ENCODE results near the gene RAD51B.

RAD51B gene

DNA sequence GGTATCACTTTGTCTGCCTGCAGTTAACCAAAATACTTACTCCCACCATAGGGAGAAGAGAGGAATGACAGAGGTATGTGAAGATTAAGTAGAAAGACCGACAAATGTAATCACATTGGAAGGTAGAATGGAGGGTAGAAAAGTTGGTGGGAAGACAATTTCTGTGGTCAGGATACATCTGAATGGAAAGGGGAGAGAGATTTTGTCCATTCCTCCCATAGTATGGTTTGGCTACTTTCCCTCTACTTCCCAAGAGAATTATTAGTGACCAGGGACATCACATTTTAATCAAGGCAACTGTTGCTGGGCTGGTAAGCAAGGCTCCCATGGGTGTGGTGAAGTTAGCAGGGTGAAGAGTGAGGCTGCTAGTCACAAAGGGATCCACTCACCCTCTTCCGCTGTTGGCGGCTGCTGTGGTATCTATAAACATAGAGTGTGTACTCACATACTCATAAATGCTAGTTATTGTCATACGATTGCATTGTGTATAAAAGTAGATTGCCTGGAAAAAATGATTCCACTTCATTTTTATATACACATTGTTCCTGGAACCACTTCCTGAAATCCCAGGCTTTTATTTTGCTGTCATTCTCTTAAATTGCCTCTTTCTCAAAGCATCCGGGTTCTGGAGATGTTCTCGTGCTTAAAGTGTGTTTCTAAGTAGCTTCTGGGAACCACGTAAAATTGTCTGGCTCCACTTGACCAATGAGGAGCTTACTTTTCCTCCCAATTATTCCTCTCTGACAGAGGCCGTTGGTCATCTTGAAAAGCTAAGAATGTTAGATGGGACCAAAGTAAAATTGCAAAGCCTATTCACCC lies 560.1 kb downstream of the RAD51B start:
- DNase-seq (ENCODE audit: low read depth): no peak
- no peak overlapping the region for H3K4me3 ChIP-seq (ENCODE audit: low read depth, low read length)
- TF ChIP-seq, protein P1, sequence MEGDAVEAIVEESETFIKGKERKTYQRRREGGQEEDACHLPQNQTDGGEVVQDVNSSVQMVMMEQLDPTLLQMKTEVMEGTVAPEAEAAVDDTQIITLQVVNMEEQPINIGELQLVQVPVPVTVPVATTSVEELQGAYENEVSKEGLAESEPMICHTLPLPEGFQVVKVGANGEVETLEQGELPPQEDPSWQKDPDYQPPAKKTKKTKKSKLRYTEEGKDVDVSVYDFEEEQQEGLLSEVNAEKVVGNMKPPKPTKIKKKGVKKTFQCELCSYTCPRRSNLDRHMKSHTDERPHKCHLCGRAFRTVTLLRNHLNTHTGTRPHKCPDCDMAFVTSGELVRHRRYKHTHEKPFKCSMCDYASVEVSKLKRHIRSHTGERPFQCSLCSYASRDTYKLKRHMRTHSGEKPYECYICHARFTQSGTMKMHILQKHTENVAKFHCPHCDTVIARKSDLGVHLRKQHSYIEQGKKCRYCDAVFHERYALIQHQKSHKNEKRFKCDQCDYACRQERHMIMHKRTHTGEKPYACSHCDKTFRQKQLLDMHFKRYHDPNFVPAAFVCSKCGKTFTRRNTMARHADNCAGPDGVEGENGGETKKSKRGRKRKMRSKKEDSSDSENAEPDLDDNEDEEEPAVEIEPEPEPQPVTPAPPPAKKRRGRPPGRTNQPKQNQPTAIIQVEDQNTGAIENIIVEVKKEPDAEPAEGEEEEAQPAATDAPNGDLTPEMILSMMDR (IDR thresholded peaks at IDR 0.05; ENCODE audit: insufficient read depth, low read depth, low read length, missing control alignments): no peak

DNA sequence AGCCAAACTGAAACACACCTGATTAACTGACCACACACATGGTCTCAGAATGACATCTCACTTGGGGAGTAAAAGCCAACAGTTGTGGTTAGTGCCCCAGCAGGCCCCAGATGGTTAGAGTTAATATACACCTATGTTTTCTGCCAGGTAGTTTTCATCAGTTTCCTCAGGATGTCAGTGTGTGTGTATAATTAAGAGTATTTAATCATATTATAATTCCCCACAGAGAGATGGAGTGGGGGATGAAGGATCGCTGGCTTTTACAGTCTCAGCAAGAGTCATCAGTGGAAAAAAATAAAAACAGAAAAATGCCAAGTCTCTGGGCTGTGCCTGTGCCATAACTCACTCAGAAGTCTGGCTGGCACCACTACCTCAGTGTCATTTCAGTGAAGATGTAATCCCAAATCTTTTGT lies 560.8 kb downstream of the RAD51B start:
- DNase-seq (ENCODE audit: low read depth): peak; percentile 87
- TF ChIP-seq, protein P1 (IDR thresholded peaks at IDR 0.05; ENCODE audit: insufficient read depth, low read depth, low read length, missing control alignments): no peak
- no peak overlapping the region for H3K4me3 ChIP-seq (ENCODE audit: low read depth, low read length)

DNA sequence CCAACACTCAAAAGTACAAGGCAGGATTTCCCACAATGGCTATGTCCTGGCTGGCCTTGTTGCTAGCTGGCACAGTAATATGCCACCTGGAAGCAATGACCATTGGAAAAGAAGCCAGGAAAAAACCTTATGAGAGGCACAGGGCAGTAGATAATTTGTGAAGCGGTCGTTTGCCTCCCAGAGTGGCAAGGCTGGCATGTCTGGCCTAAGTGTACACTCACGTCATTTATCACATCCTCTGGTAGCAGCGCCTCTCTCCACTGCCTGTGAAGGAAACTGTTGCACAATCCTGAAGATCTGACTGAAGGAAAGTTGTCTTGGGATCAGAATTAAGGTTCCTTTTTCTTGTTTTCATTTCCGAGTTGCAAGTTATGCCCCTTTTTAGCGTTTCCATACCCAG lies 564.8 kb downstream of the RAD51B start:
- TF ChIP-seq, protein P1 (IDR thresholded peaks at IDR 0.05; ENCODE audit: insufficient read depth, low read depth, low read length, missing control alignments): no peak
- DNase-seq (ENCODE audit: low read depth): no peak
- H3K4me3 ChIP-seq (ENCODE audit: low read depth, low read length): no peak overlapping the region

DNA sequence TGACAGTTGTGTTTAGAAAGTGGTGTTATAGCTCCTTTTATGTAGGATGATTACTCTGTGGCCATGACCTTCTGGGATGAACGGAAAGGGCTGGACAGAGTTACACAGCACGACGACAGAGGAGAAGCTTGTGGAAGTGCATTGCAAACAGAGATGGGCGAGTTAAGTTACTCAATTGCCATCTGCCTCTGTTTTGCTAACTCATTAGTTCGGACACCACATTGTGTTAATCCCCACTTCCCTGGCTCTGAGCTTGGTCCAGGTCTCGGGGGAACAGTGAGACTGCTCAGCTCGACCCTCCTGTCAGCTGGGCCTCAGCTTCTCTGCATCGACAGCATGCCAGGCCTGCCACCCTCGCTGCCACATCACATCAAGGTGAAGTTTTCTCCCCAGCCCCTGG lies 565.3 kb downstream of the RAD51B start:
- no peak overlapping the region for H3K4me3 ChIP-seq (ENCODE audit: low read depth, low read length)
- DNase-seq (ENCODE audit: low read depth): no peak
- TF ChIP-seq, protein P1 (IDR thresholded peaks at IDR 0.05; ENCODE audit: insufficient read depth, low read depth, low read length, missing control alignments): no peak

DNA sequence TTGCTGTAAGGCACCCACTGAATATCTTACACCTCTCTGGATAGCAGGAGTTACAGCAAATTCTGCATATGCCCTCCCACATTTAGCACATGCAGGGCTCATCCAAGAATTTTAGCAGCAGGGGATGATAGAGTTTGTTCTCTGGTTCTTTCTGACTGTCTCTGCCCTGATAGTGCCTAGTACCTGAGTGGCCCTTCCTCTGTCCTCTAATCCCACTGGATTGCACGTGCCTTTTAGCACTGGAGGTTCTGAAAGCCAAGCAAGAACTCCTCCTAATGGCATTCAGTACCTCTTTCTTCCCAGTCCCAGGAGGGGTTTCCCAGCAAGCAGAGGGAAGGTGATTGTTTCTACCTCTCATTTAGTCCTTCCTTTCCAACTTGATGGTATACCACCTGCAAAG lies 566.9 kb downstream of the RAD51B start:
- TF ChIP-seq, protein P1 (IDR thresholded peaks at IDR 0.05; ENCODE audit: insufficient read depth, low read depth, low read length, missing control alignments): no peak
- H3K4me3 ChIP-seq (ENCODE audit: low read depth, low read length): no peak overlapping the region
- DNase-seq (ENCODE audit: low read depth): no peak

DNA sequence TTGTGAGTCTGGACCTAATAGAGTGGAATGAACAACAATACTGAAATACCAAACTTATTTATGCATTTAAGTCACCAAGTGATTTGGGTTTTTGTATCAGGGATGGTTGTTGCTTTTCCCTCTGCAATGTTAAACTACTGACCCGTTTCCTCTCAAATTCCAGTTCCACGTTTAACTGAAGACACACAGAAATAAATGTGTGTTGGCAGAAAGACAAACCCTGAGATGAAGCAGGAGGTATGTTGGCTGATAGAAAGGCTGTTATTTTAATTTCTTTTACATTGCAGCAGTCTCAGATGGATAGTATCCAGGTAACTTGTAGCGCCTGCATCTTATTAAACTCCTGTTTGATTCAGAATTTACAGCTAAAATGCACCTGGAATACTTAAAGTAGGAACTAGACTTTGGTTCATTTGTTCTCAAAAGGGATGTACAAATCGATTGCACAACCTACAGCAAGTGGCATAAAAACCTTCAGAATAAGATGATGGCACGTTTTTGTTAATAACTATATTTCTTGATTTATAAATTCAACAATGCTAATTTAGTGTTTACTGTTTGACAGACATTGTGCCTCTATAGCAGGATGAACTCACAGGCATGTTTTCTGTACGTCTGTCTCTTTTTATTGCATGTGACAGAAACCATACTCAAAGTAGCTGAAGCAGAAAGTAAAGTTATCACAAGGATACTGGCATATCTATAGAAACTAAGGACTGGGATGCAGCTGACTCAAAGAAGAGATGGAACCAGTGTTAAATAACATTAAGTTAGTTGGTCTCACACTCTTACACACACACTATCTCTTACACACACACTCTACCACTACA lies 567.6 kb downstream of the RAD51B start:
- TF ChIP-seq, protein P1 (IDR thresholded peaks at IDR 0.05; ENCODE audit: insufficient read depth, low read depth, low read length, missing control alignments): no peak
- DNase-seq (ENCODE audit: low read depth): no peak
- H3K4me3 ChIP-seq (ENCODE audit: low read depth, low read length): no peak overlapping the region

Data from GM12865 (cell line).